ENCODE results near the gene PTPRN2. TPM values are rescaled to one million over a fixed set of nuclear protein-coding genes. Genes with fewer than 3 reads are reported as not detected.
A peak's percentile ranks its signal among the peaks of the same experiment; 100 is the strongest.
"Not testable (repeated sequence)": the region's sequence is repeated elsewhere in the genome, so short reads cannot be mapped to it uniquely, and the experiment has no call there.

Gene PTPRN2
- polyA plus RNA-seq, 4 donors = 7.2 to 9.2 (median 7.5) TPM

DNA sequence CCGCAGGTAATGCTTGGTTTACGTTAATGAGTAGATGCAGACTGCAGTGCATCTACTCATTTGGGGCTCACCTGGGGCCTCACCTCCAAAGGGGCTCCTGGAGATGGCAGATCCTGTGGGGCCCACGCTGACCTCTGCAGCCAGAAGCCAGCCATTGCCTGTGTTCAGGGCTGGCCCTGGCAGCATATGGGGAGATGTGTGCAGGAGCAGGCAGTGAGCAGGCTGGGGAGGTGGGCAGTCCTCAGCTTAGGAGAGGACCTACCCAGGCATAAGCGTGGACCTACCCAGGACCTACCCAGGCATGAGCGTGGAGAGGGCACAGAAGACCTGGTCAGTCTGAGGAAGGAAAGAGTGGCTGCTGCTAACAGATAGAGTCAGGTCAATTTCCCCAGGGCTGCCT is 178.5 kb downstream of the PTPRN2 start:
- DNase-seq (ENCODE audit: low read depth in 4 of 4, low spot score in 3 of 4) = no peak

DNA sequence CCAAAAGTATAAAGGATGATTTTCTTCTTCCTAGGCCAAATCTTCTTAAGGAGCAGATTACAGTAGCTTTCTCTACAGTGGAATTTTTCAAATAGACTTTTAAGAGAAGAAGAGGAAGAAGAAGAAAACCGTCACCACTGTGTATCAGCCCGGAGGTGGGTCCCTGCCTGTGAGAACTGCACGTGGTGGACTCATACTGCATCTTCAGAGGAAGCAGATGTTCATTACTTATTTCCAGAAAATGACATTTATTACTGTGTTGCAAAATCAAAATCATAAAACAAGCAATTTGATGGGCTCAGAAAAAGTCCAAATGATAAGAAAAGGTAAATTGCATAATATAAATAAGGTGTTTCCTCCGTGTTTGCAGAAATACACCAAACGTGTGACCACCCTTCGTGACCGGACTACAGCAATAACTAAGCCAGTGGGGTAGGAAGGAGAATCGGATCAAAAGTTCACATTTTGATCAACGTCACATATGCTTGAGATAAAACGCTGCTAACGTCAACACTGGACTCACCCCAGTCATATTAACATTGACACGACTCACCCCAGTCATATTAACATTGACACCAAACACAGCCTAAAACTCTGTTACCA is 179.2 kb downstream of the PTPRN2 start:
- DNase-seq (ENCODE audit: low read depth in 4 of 4, low spot score in 3 of 4) = no peak

DNA sequence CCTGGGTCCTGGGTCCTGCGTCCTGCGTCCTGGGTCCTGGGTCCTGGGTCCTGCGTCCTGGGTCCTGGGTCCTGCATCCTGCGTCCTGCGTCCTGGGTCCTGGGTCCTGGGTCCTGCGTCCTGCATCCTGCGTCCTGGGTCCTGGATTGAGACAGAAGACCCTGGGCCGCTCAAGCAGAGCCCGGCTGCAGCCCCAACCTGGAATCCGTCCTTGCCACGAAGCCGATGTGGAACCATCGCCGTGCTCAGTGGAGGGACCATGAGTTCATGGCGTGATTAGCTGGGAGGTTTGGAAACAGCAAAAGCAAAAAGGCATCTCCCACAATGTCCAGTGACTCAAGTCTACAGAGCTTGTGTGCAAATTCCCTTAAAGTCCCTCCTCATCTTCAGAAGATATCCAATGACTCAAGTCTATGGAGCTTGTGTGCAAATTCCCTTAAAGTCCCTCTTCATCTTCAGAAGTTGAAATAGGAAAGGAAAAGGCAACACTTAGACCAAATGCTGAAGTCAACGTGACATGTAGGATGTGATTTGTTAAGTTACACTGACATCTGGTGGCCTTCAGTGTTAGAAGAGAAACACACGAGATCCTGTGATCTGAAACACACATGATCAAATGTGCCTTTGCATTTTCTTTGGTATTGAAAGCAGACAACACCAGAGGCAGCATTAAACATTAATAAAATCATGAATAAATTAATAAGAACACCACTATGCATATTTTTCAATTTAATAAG is 179.9 kb downstream of the PTPRN2 start:
- peak in 1 of 4 donors; percentile 67 for DNase-seq (ENCODE audit: low read depth in 4 of 4, low spot score in 3 of 4)

DNA sequence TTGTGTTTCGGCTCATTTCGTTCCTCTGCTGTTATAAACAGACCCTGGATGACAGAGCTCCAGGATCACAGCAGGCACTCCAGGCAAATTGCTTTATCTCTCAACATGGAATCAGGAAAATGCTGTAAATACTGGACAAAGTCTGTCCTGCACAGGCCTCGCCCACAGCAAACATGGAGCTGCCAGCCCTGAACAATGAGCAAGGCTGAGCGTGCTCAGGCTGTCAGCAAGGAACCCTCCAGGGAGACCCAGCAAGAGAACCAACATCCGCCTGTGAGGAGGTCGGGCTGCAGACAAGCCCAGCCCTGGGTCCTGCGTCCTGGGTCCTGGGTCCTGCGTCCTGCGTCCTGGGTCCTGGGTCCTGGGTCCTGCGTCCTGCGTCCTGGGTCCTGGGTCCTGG is 180.8 kb downstream of the PTPRN2 start:
- DNase-seq (ENCODE audit: low read depth in 4 of 4, low spot score in 3 of 4) = no peak

DNA sequence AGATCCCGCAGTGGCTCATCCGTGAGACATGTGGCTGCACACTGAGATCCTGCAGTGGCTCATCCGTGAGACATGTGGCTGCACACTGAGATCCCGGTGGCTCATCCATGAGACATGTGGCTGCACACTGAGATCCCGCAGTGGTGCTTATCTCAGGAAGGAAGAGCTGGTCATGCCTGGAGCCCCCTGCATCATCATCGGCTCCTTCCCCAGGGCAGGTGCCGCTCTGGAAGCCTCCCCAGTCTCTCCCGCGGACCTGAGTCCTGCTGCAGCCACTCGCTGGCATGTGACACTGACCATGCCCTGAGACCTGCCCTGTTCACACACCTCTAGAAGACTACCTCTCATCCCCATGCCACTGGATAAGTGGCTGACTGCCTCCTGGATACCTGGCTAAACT is 181.3 kb downstream of the PTPRN2 start:
- no peak for DNase-seq (ENCODE audit: low read depth in 4 of 4, low spot score in 3 of 4)

DNA sequence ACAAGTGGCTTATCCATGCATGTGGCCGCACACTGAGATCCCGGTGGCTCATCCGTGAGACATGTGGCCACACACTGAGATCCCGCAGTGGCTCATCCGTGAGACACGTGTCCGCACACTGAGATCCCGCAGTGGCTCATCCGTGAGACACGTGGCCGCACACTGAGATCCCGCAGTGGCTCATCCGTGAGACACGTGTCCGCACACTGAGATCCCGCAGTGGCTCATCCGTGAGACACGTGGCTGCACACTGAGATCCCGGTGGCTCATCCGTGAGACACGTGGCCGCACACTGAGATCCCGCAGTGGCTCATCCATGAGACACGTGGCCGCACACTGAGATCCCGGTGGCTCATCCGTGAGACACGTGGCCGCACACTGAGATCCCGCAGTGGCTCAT is 181.9 kb downstream of the PTPRN2 start:
- not testable (repeated sequence) for DNase-seq (ENCODE audit: low read depth in 4 of 4, low spot score in 3 of 4)

DNA sequence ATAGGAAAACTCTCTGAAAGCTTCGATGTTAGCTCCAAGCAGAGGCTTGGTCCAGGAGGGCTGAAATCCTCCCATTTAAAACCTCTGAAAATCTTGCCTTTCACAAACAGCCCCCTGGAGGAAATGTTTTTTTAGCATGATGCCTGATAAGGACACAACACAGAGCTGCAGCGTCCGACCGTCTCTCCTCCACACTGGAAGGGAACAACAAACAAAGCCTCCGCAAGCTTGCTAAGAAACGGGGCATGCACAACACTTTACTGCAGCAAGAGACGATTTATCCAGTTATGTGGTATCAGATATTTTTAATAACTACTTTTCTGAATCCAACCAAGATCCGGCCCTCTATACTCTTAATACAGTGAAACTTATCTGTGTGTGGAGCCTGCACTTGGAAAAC is 182.3 kb downstream of the PTPRN2 start:
- DNase-seq (ENCODE audit: low read depth in 4 of 4, low spot score in 3 of 4) = no peak

DNA sequence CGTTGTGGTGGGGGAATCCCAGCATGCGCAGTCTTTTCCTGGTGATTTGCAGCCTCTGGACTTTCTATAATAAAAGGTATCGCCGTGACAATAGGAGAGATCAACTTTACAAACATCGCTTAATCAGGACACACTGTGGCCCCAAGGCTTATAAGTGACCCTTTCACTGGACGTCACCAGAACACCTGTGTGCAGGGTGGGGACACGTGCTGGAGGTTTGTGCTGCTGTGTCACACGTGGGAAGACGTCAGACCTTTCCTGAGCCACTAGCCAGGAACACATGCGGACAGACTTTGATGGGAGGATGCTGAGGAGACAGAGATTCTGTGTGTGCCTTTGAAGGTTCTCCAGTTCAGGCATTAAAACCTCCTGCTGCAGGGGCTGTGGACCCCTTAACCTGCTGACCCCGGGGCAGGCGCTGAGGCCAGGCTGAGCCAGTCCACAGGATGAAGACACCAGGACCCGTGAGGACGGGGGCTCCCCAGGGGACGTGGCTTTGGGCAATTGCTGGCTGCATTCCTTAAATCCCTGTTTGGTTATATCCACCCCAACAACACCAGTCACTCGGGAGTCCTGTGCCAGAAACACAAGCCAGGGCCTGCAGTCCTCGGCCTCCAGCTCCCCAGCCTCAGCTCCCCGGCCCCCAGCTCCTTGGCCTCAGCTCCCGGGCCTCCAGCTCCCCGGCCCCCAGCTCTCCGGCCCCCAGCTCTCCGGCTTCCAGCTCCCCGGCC is 183.4 kb downstream of the PTPRN2 start:
- DNase-seq (ENCODE audit: low read depth in 4 of 4, low spot score in 3 of 4) = no peak

DNA sequence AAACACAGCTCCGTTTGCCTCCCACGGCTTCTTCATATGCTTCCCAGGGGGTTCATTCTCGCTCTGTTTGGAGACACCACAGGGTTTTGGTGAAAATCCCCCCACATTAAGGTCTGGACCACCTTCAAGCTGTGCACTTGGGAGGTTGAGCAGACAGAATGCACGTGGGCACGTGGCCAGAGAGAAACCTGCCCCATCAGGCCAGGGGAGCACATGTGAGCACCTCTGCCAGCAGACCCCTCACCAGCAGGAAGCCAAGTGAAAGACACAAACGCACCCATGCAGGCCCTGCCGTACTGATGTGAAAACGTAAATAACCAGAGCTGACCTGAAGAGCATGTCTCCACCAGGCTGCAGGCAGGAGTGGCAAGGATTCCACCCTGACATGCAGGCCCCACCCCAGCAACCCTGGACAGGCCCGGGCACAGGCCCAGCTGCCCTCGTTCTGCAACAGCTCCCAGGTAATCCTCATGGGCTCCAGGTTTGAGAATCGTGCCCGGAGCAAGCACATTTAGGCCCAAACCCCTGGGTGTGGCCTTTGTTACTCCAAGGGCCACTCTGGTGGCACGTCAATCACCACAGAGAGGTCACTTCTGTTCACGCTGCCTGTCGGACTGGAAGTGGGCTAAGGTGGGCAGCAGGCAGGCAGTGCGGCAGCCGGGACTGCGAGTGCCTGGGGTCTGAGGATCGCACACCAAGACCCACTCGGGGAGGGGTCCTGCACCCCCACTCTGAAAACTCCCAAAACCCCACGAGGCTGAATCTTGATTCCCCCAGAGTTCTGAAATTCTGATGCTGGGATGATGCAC is 184.4 kb downstream of the PTPRN2 start:
- DNase-seq (ENCODE audit: low read depth in 4 of 4, low spot score in 3 of 4) = no peak

DNA sequence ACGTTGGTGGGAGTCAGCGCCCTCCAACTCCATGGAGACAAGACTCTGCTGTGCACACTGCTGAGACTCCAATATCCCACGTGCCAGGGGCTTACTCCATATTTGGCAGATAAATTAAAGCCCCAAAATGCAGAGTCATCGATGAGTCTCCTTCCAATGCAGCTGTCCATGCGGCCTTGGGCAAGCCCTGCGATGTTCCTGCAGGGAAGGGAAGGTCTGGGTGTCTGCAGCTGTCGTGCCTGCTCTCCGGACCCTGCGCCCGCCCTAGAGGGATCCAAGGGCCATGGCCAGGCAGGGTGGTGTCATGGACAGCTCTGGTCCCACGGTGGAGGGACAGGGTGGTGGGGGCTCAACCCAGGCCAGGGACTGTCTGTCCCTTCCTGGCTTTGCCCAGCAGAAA is 185.2 kb downstream of the PTPRN2 start:
- DNase-seq (ENCODE audit: low read depth in 4 of 4, low spot score in 3 of 4) = no peak

DNA sequence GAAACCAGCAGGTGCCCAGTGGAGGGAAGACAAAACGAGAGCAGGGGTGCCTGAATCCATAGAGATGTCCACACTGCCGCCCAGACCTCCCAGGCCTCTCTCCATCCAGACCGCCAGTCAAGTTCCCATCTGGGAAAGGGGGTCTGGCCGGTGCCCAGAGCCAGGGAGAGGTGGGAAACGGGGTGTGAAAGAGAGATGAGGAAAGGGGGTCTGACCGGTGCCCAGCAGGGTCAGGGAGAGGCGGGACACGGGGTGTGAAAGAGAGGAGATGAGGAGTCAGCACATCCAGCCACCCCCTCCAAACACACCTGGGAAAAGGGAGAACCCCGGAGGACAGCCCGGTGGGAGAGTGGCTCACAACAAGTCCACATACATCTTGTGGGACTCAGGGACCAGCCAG is 185.8 kb downstream of the PTPRN2 start:
- DNase-seq (ENCODE audit: low read depth in 4 of 4, low spot score in 3 of 4) = no peak

DNA sequence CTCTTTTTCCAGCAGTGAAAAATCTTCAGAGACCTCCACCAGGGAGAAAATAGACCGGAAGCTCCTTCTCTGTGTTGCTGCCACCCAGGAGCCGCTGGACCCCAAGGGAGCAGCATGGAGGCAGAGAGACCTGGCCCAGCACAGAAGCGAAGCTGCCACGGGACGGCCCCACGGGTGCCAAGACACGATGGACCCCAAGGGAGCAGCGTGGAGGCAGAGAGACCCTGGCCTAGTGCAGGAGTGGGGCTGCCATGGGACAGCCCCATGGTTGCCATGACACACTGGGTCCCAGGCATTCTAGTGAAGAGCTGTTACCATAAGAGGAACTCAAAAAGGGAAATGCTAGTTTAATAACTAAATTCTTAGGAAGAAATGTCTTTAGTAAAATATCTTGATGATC is 186.3 kb downstream of the PTPRN2 start:
- no peak for DNase-seq (ENCODE audit: low read depth in 4 of 4, low spot score in 3 of 4)

DNA sequence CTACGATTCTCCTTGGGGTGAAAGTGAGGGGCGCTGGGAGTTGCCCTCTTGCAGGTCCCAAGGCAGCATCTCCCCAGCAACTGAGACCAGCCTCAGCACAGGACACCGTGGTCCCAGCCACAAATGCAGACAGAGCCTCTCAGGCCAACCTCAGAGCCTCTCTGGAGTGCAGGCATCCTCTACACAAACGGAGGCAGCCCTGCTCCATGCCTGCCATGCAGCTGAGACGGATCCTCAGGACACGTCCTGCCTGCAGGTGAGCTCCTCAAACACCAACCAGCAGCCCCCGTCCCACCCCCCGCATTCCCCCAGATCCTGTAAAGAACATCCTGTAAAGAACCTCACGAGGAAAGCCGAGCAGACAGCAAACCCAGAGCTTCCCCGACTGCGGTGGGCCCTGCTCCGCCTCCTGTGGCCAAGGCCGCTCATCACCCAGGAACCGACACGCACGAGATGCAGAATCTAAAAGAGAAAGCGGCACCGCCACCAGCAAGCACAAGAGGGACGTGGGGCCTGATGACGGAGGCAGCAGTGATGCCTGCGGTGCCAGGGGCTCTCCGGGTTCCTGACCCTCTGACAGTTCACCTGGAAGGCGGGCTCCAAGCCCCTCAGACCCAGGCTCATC is 186.9 kb downstream of the PTPRN2 start:
- DNase-seq (ENCODE audit: low read depth in 4 of 4, low spot score in 3 of 4) = no peak

DNA sequence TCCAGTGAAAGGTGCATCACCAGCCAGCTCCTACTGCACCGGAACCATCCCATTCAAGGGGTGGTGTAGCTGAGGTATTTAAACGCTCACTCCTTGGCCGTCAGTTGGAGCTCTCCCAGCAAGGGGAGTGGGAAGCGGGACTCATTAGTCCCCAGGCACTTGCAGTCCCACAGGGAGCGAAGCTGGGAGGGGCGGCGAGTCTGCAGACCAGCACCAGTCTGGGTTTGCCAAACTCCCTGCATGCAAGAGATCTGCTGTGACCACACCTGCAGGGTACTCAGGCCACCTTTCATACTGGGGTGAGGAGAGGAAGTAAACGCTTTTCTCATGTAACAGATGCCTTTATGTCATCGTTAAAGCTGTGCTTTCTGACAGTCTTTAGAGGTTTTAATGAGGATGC is 187.9 kb downstream of the PTPRN2 start:
- DNase-seq (ENCODE audit: low read depth in 4 of 4, low spot score in 3 of 4) = no peak

DNA sequence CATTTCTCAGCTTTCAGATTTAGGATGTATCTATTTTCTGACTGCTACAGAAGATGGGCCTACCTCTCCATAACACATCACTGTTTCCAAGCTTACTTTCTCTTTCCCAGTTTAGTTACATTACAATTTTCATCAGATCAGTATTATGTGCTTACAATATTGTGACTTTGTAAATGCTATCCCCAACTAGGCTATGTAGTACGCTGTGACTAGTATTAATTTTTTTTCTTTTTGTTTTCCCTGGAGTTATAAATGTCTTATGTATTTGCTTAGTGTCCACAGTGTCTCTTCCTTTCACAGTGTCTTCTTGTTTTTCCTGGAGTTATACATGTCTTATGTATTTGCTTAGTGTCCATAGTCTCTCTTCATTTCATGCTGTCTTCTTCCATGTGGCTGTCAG is 188.9 kb downstream of the PTPRN2 start:
- DNase-seq (ENCODE audit: low read depth in 4 of 4, low spot score in 3 of 4) = no peak

DNA sequence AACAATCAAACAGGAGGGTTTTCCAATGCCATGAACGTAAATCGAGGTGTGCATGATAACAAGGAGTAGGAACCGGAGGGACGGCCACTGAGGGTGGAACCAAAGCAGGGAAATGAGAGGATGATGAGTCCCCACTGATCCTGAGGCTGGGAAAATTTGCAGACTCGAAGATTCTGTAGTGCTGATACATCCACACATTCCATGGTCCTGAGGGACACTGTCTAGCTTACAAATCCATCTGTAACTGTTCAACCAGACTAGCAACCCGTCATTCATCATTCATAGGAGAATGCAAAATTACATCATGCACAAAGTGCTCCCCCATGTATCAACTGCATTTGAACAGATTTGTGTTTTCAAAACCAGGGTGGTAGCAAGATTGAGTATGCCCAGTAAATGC is 189.7 kb downstream of the PTPRN2 start:
- DNase-seq (ENCODE audit: low read depth in 4 of 4, low spot score in 3 of 4) = no peak

DNA sequence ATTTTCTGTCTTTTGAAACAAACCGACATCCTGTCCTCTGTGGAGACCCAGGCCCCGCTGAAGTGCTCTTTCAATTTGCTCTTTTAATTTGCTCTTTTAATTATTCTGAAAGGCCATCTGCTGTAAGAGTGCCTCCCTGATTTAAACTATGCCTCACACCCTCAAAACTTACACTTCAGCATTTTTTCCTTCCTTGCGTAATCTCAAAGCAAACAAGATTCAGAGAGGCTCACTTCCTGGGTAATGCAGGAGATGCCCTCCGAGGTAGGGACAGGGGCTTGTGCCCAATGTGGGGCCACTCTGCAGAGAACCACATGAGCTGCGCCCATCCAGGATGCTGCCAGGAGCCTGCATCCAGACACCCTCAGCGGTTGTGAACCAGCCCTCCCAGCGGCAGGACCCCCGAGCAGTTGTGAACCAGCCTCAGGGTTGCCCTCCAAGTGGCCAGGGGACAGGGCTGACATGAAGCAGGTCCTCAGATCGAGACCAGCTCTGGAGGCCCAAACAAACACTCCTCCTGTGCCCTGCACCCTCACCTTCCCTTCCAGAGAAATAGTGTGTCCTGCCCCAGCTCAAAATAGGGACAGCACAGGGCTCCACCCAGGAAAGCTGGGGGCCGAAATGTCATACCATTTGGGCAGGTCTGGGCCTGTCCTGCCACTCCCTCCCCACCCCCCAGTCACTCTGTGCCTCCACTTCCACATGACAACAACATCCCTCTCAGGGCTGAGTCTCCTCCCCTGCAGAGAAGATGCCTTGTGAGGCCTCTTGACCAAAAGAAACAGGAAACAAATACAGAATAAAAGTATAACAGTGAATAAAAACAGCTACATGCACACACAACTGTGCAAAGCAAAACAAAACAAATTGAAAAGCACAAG is 190.4 kb downstream of the PTPRN2 start:
- no peak for DNase-seq (ENCODE audit: low read depth in 4 of 4, low spot score in 3 of 4)

DNA sequence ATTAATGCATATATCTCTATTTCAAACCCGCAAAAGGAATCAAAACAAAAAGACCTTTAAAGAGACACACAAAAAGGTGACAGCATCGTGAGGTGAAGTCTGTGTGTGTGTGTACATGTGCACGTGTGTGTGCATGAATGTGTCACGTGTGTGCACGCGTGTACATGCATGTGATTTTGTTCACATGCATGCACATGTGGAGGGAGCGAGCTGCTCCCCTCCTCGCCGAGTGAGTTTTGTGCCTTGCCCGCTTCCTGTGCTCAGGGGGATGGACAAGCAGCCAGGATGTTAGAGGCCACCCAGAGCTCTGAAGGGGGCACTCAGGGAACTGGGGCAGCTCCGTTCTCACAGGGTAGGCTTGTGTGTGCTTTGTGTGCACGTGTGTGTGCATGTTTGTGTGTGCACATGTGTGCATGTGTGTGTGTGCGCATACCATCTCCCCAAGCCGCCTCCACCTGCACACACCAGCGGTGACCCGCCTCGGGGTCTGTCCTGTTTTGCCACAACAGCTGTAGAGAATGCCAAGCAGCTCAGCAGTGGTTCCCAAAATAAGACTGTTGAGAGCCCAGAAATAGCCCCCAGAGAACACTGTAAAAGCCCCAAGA is 191.2 kb downstream of the PTPRN2 start:
- DNase-seq (ENCODE audit: low read depth in 4 of 4, low spot score in 3 of 4) = no peak

DNA sequence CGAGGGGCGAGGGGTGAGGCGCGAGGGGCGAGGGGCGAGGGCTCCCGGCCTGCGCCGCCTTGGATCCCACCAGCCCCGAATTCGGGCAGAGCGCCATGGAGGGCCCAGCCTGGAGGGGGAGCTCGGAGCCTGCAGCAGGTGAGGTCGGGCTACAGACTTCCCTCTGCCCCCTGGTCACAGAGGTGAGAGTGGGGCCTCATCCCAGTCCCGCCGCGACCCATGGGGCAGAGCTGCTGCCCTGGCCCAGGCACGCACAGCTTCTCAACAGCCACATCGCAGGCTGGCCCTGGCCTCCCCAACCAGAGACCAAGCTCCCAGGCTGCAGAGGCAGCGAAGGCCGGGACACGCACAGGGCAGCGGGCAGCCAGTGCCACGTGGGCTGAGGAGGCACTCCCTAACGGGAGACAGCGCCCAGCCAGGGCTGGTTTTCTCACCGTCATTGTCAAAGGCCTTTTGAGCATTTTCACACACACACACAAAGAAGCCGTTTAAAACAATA is 191.8 kb downstream of the PTPRN2 start:
- no peak for DNase-seq (ENCODE audit: low read depth in 4 of 4, low spot score in 3 of 4)

All from left renal pelvis (tissue), 4 donors.